MG63 (cell line): ENCODE results near the gene BAIAP2L1. TPM values are rescaled to one million over a fixed set of nuclear protein-coding genes. Genes with fewer than 3 reads are reported as not detected.

Source experiments
- DNase-seq: peaks from one replicate; pipeline ENCODE4 v3.0.0-alpha.2; 2020
- H3K27me3 ChIP-seq: fragments of 250-450 bp; sonication (Bioruptor Pico); 2 replicates; pipeline ENCODE4 v1.5.1; 2020; ENCODE audit warnings: mild to moderate bottlenecking, moderate library complexity
- H3K36me3 ChIP-seq: fragments of 250-450 bp; sonication (Bioruptor Pico); 2 replicates; pipeline ENCODE4 v1.5.1; 2020; ENCODE audit warnings: mild to moderate bottlenecking, moderate library complexity
- H3K4me3 ChIP-seq: fragments of 250-450 bp; sonication (Bioruptor Pico); 2 replicates; pipeline ENCODE4 v1.5.1; 2020; ENCODE audit warnings: mild to moderate bottlenecking, moderate library complexity
- H3K9me3 ChIP-seq: fragments of 250-450 bp; sonication (Bioruptor Pico); 2 replicates; pipeline ENCODE4 v1.5.1; 2020; ENCODE audit warnings: mild to moderate bottlenecking, moderate library complexity
- total RNA-seq: library from RNA; depleted of rRNA; stranded (reverse); fragments of >200 nt; shearing (Covaris generic); gene quantifications from 2 replicates; pipeline ENCODE4 v1.2.3, GENCODE V29; 2014; ENCODE audit warnings: low replicate concordance

The BAIAP2L1 gene
- total RNA-seq, 1 experiment from 2014 or later, result 11.0 TPM

- H3K27me3 ChIP-seq, result no peaks in the 10 kb centered on the region
- no peaks in the 10 kb centered on the region; the same call in none of the 2 replicates for H3K36me3 ChIP-seq
- no peak for DNase-seq
- no peaks in the 10 kb centered on the region for H3K9me3 ChIP-seq
- no peak overlapping the region for H3K4me3 ChIP-seq
Observed at GRCh38 chr7:98294326-98294725, 106.6 kb downstream of the BAIAP2L1 start.

- no peak for DNase-seq
- no peaks in the 10 kb centered on the region for H3K9me3 ChIP-seq
- no peaks in the 10 kb centered on the region for H3K27me3 ChIP-seq
- no peaks in the 10 kb centered on the region; the same call in none of the 2 replicates for H3K36me3 ChIP-seq
- no peak overlapping the region for H3K4me3 ChIP-seq
Observed at GRCh38 chr7:98293746-98294145, 107.1 kb downstream of the BAIAP2L1 start.

- DNase-seq, result no peak
- Histone ChIP-seq H3K36me3 (no peaks in the 10 kb centered on the region; the same call in none of the 2 replicates), H3K9me3 (no peaks in the 10 kb centered on the region), H3K4me3 (no peak overlapping the region), H3K27me3 (no peaks in the 10 kb centered on the region)
Observed at GRCh38 chr7:98293265-98293664, 107.6 kb downstream of the BAIAP2L1 start.

GRCh38 chr7:98291717-98292116, 109.2 kb downstream of the BAIAP2L1 start:
- Histone ChIP-seq H3K27me3 (no peaks in the 10 kb centered on the region), H3K4me3 (no peak overlapping the region), H3K9me3 (no peaks in the 10 kb centered on the region), H3K36me3 (no peaks in the 10 kb centered on the region; the same call in none of the 2 replicates)
- no peak for DNase-seq

GRCh38 chr7:98289333-98289875, 111.5 kb downstream of the BAIAP2L1 start:
- DNase-seq, result no peak
- H3K9me3 ChIP-seq, result no peaks in the 10 kb centered on the region
- H3K4me3 ChIP-seq, result no peak overlapping the region
- H3K36me3 ChIP-seq, result no peaks in the 10 kb centered on the region; the same call in none of the 2 replicates
- H3K27me3 ChIP-seq, result no peaks in the 10 kb centered on the region

GRCh38 chr7:98288064-98288823, 112.6 kb downstream of the BAIAP2L1 start:
- no peak for DNase-seq
- Histone ChIP-seq H3K4me3 (no peak overlapping the region), H3K27me3 (no peaks in the 10 kb centered on the region), H3K36me3 (no peaks in the 10 kb centered on the region; the same call in none of the 2 replicates), H3K9me3 (no peaks in the 10 kb centered on the region)

- Histone ChIP-seq H3K4me3 (no peak overlapping the region), H3K36me3 (no peaks in the 10 kb centered on the region; the same call in none of the 2 replicates)
Observed at GRCh38 chr7:98287486-98287959, 113.4 kb downstream of the BAIAP2L1 start.

GRCh38 chr7:98286701-98287485, 114.0 kb downstream of the BAIAP2L1 start:
- H3K27me3 ChIP-seq, result no peaks in the 10 kb centered on the region
- H3K4me3 ChIP-seq, result no peak overlapping the region
- H3K36me3 ChIP-seq, result no peaks in the 10 kb centered on the region; the same call in none of the 2 replicates
- no peak for DNase-seq
- H3K9me3 ChIP-seq, result no peaks in the 10 kb centered on the region

More at GRCh38 chr7:98287486-98287959, 113.4 kb downstream of the BAIAP2L1 start:
- H3K9me3 ChIP-seq, result no peaks in the 10 kb centered on the region
- DNase-seq, result no peak
- H3K27me3 ChIP-seq, result no peaks in the 10 kb centered on the region

GRCh38 chr7:98286093-98286539, 114.8 kb downstream of the BAIAP2L1 start:
- Histone ChIP-seq H3K9me3 (no peaks in the 10 kb centered on the region), H3K4me3 (no peak overlapping the region), H3K36me3 (no peaks in the 10 kb centered on the region; the same call in none of the 2 replicates), H3K27me3 (no peaks in the 10 kb centered on the region)
- peak; percentile 35 for DNase-seq

- DNase-seq, result no peak
- Histone ChIP-seq H3K36me3 (no peaks in the 10 kb centered on the region; the same call in none of the 2 replicates), H3K9me3 (no peaks in the 10 kb centered on the region), H3K4me3 (no peak overlapping the region), H3K27me3 (no peaks in the 10 kb centered on the region)
Observed at GRCh38 chr7:98285157-98286092, 115.5 kb downstream of the BAIAP2L1 start.

- Histone ChIP-seq H3K36me3 (no peaks in the 10 kb centered on the region; the same call in none of the 2 replicates), H3K27me3 (no peaks in the 10 kb centered on the region), H3K9me3 (no peaks in the 10 kb centered on the region), H3K4me3 (no peak overlapping the region)
- peak; percentile 55 for DNase-seq
Observed at GRCh38 chr7:98284335-98285036, 116.4 kb downstream of the BAIAP2L1 start.

- Histone ChIP-seq H3K27me3 (no peaks in the 10 kb centered on the region), H3K36me3 (no peaks in the 10 kb centered on the region; the same call in none of the 2 replicates), H3K9me3 (no peaks in the 10 kb centered on the region), H3K4me3 (no peak overlapping the region)
- no peak for DNase-seq
Observed at GRCh38 chr7:98283887-98284222, 117.0 kb downstream of the BAIAP2L1 start.

- Histone ChIP-seq H3K36me3 (no peaks in the 10 kb centered on the region; the same call in none of the 2 replicates), H3K27me3 (no peaks in the 10 kb centered on the region), H3K9me3 (no peaks in the 10 kb centered on the region), H3K4me3 (peak overlapping the region; percentile 69)
- DNase-seq, result no peak
Observed at GRCh38 chr7:98283127-98283886, 117.6 kb downstream of the BAIAP2L1 start.

- Histone ChIP-seq H3K36me3 (no peaks in the 10 kb centered on the region; the same call in none of the 2 replicates), H3K27me3 (no peaks in the 10 kb centered on the region), H3K9me3 (no peaks in the 10 kb centered on the region), H3K4me3 (peak overlapping the region; percentile 69)
- no peak for DNase-seq
Observed at GRCh38 chr7:98282703-98283102, 118.2 kb downstream of the BAIAP2L1 start.
